Mesendoderm (in vitro differentiated cells): ENCODE measurements around the gene RYR3.
"Not testable (repeated sequence)": the region's sequence is repeated elsewhere in the genome, so short reads cannot be mapped to it uniquely, and the experiment has no call there.

Experiments
- DNase-seq: peaks from one replicate; pipeline ENCODE4 v3.0.0; 2013
- H2AK5ac ChIP-seq: 2 replicates; pipeline ENCODE4 v1.6.1; 2013; ENCODE audit warnings: low read length, inconsistent platforms
- H2BK120ac ChIP-seq: 2 replicates; pipeline ENCODE4 v1.6.1; 2013; ENCODE audit warnings: low read depth, mild to moderate bottlenecking, low read length, moderate library complexity, mixed read lengths
- H2BK15ac ChIP-seq: replicated peaks from 2 replicates; pipeline ENCODE4 v1.6.1; 2013; ENCODE audit warnings: low read depth, mild to moderate bottlenecking, moderate library complexity
- H2BK5ac ChIP-seq: 2 replicates; pipeline ENCODE4 v1.6.1; 2013; ENCODE audit warnings: low read length, inconsistent platforms
- H3K18ac ChIP-seq: 2 replicates; pipeline ENCODE4 v1.6.1; 2013; ENCODE audit warnings: mild to moderate bottlenecking, low read length, mixed read lengths
- H3K23ac ChIP-seq: one replicate; pipeline ENCODE4 v1.6.1; 2013; ENCODE audit warnings: low read length
- H3K27ac ChIP-seq: 2 replicates; pipeline ENCODE4 v1.5.1; 2013; ENCODE audit warnings: low read depth, mild to moderate bottlenecking, inconsistent platforms, low read length, moderate library complexity
- H3K27me3 ChIP-seq: 2 replicates; pipeline ENCODE4 v1.6.1; 2013; ENCODE audit warnings: low read length, control low read depth, mild to moderate bottlenecking, inconsistent platforms; ENCODE audit not compliant: insufficient read depth, poor library complexity
- H3K36me3 ChIP-seq: 2 replicates; pipeline ENCODE4 v1.6.1; 2013; ENCODE audit warnings: low read length, inconsistent platforms; ENCODE audit not compliant: control insufficient read depth, insufficient read depth
- H3K4ac ChIP-seq: one replicate; pipeline ENCODE4 v1.6.1; 2013; ENCODE audit warnings: low read depth, mild to moderate bottlenecking, low read length, moderate library complexity
- H3K4me1 ChIP-seq: 2 replicates; pipeline ENCODE4 v1.6.1; 2013; ENCODE audit warnings: low read depth, low read length, inconsistent platforms; ENCODE audit not compliant: control insufficient read depth
- H3K4me2 ChIP-seq: 2 replicates; pipeline ENCODE4 v1.6.1; 2013; ENCODE audit warnings: low read length
- H3K4me3 ChIP-seq: 2 replicates; pipeline ENCODE4 v1.5.1; 2013; ENCODE audit warnings: mild to moderate bottlenecking, low read length
- H3K56ac ChIP-seq: one replicate; pipeline ENCODE4 v1.6.1; 2013; ENCODE audit warnings: low read length
- H3K79me1 ChIP-seq: 2 replicates; pipeline ENCODE4 v1.6.1; 2013; ENCODE audit warnings: low read length, inconsistent platforms
- H3K79me2 ChIP-seq: 2 replicates; pipeline ENCODE4 v1.6.1; 2013; ENCODE audit warnings: mild to moderate bottlenecking, low read length; ENCODE audit not compliant: control insufficient read depth, insufficient read depth
- H3K9ac ChIP-seq: 2 replicates; pipeline ENCODE4 v1.6.1; 2013; ENCODE audit warnings: low read length, inconsistent platforms
- H4K5ac ChIP-seq: one replicate; pipeline ENCODE4 v1.6.1; 2013; ENCODE audit warnings: low read length
- H4K8ac ChIP-seq: one replicate; pipeline ENCODE4 v1.6.1; 2013; ENCODE audit warnings: low read depth, mild to moderate bottlenecking, control low read depth, low read length, moderate library complexity
- WGBS: extraction: QIAGEN DNeasy Blood & Tissue Kit; methylation state at CpG from one replicate; pipeline ENCODE4 v1.1.7; 2013; ENCODE audit warnings: low lambda C conversion rate, missing lambda C conversion rate; ENCODE audit not compliant: insufficient coverage; ENCODE audit errors: extremely low coverage; 5-methylcytosine and 5-hydroxymethylcytosine counted together

RYR3 gene

DNA sequence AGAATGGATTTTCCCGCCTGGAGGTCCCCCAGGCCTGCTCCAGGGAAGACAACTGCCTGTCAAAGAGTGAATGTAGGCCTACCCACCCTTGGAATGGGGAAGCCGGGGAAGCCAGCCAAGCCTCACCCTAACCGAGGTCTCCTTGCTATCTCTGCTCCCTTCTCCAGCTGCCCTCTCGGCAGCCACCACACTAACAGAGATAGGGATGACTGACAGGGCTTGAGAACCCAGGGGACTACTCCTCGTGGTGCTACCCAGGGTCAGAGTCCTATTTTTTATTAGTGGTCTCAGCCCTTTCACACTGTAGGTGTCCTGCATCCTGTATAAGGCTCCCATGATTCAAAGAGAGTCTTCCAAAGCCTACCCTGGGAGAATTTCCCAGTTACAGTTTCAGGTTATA, 496.9 kb downstream of the RYR3 start:
- WGBS = no CpG with 5 or more reads among the region's 5 CpGs
- DNase-seq = no peak
- H4K5ac ChIP-seq = no peak overlapping the region

DNA sequence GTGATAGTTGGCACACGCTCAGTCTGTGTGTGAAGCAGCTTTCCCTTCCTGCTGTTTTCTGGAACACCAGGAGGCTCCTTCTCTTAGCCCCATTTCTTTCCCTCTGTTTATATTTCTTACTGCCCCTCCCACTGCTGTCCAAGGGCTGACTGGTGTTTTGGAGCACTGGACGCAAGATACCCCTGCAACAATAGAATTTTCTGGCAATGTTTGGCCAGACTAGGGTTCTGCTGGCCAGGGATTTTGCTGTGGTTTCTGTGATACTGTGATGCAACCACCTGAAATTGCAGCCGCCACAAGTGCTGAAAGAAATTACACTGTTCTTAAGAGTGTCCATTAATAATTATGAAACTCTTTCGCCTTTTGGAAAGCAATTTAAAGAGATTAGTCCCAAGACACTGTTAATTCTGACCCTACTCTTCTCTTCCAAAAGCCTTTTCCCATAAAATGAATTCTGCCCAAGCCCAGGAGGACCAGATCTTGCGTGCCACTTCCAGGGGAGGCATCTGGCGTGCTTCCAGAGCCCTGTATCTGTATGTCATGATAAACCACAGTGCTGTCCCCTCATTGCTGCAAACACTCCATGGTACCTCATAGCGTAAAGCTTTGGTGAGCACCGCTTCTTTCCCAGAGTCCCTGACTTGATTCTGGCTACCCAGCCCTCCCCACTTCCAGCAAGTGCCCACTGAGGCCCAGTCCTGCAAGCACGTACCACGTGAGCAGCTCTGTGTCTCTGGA, 498.1 kb downstream of the RYR3 start:
- H2BK120ac ChIP-seq = no peak overlapping the region
- H3K4me2 ChIP-seq = no peak overlapping the region
- H3K27me3 ChIP-seq = no peaks in the 10 kb centered on the region
- no peak overlapping the region for H2AK5ac ChIP-seq
- H3K56ac ChIP-seq = no peak overlapping the region
- no peak overlapping the region for H4K5ac ChIP-seq
- H3K9ac ChIP-seq = no peak overlapping the region
- H3K18ac ChIP-seq = no peak overlapping the region
- no peak overlapping the region for H3K4me3 ChIP-seq
- H3K4me1 ChIP-seq = no peaks in the 10 kb centered on the region
- no peaks in the 10 kb centered on the region for H3K36me3 ChIP-seq
- H3K23ac ChIP-seq = no peak overlapping the region
- H2BK15ac ChIP-seq = no peak overlapping the region
- no CpG with 5 or more reads among the region's 10 CpGs for WGBS
- H4K8ac ChIP-seq = no peak overlapping the region
- no peak overlapping the region for H3K4ac ChIP-seq
- H3K27ac ChIP-seq = no peak overlapping the region
- no peaks in the 10 kb centered on the region for H3K79me1 ChIP-seq
- H3K79me2 ChIP-seq = no peaks in the 10 kb centered on the region
- no peak for DNase-seq
- H2BK5ac ChIP-seq = no peak overlapping the region

More for the DNA sequence above, 496.9 kb downstream of the RYR3 start:
- Histone ChIP-seq H3K79me2 (no peaks in the 10 kb centered on the region), H3K9ac (no peak overlapping the region), H3K23ac (no peak overlapping the region), H3K56ac (no peak overlapping the region), H4K8ac (no peak overlapping the region), H3K79me1 (no peaks in the 10 kb centered on the region), H2BK15ac (no peak overlapping the region), H2BK120ac (no peak overlapping the region), H2BK5ac (no peak overlapping the region), H3K18ac (no peak overlapping the region), H3K4me3 (no peak overlapping the region), H3K4me2 (no peak overlapping the region), H2AK5ac (no peak overlapping the region), H3K4ac (no peak overlapping the region), H3K4me1 (no peaks in the 10 kb centered on the region), H3K27ac (no peak overlapping the region), H3K36me3 (no peaks in the 10 kb centered on the region), H3K27me3 (no peaks in the 10 kb centered on the region)

DNA sequence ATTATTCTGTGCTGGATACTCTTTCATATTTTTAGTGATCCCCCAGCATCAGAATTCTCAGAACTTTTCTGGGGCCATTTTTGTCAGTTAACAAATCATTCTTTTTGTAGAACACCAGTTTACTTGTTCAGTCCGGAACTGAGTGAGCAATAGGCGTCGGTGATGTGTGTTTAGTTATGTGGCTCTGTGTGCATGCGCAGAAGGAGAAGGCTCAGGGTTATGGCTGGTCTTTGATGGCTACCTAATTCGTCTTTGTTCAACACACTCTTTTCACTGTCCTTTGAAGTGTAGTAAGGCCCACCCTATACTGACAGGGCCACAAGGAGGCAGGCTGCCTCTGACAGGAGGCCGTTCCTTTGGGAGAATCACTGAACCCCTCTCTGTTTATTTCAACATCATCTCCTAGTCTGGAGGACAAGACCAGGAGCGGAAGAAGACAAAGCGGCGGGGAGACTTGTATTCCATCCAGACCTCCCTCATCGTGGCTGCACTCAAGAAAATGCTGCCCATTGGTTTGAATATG, 499.4 kb downstream of the RYR3 start:
- Histone ChIP-seq H4K8ac (no peak overlapping the region), H2BK120ac (no peak overlapping the region), H4K5ac (no peak overlapping the region), H3K9ac (no peak overlapping the region), H3K27me3 (no peaks in the 10 kb centered on the region), H2BK5ac (no peak overlapping the region), H3K4ac (no peak overlapping the region), H3K4me2 (no peak overlapping the region), H3K4me3 (no peak overlapping the region), H3K56ac (no peak overlapping the region), H2BK15ac (no peak overlapping the region), H3K36me3 (no peaks in the 10 kb centered on the region), H3K23ac (no peak overlapping the region), H3K79me2 (no peaks in the 10 kb centered on the region), H2AK5ac (no peak overlapping the region), H3K18ac (no peak overlapping the region), H3K27ac (no peak overlapping the region), H3K79me1 (no peaks in the 10 kb centered on the region), H3K4me1 (no peaks in the 10 kb centered on the region)
- DNase-seq = peak; percentile 21
- WGBS = no CpG with 5 or more reads among the region's 10 CpGs

DNA sequence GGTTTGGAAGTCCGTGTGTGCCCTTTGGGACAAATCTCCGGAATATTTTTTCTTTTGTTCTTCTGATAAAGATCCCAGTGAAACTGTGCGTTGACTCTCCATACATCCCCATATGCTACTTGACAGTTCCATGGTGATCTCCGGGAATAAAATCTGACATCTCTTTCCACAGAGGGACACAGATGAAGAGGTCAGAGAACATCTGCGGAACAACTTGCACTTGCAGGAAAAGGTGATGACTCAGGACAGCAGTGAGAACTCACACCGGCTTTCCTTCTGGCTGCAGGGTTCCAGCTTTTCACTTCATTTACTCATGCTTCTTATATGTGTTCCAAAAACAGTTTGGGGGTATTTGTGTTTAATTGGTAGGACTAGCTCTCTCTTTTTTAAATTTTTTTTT, 500.0 kb downstream of the RYR3 start:
- Histone ChIP-seq H3K4ac (no peak overlapping the region), H2BK5ac (no peak overlapping the region), H2BK120ac (no peak overlapping the region), H4K8ac (no peak overlapping the region), H2AK5ac (no peak overlapping the region), H3K27ac (no peak overlapping the region), H3K23ac (no peak overlapping the region), H3K79me1 (no peaks in the 10 kb centered on the region), H3K79me2 (no peaks in the 10 kb centered on the region), H3K4me1 (no peaks in the 10 kb centered on the region), H3K56ac (no peak overlapping the region), H3K4me2 (no peak overlapping the region), H3K27me3 (no peaks in the 10 kb centered on the region), H4K5ac (no peak overlapping the region), H3K36me3 (no peaks in the 10 kb centered on the region), H3K9ac (no peak overlapping the region), H3K4me3 (no peak overlapping the region), H2BK15ac (no peak overlapping the region), H3K18ac (no peak overlapping the region)
- no CpG with 5 or more reads among the region's 6 CpGs for WGBS
- DNase-seq = no peak

DNA sequence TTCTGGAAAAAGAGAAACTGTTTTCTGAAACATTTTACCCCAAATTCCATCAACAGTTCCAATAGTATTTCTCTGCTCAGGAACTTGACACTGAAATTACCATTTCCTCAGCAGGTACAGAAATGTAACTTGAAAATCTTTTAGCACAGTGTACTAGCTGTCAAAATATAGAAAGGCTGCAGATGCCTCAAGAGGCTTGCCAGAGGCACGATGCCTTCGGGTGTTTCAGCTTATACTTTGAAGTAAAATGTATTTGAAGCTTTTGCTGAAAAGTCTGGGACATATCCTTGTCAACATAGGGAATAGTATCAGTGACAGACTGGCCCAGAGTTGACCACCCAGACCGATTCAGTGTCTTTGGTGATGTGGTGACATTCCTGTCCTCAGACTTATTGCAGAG, 503.1 kb downstream of the RYR3 start:
- Histone ChIP-seq H3K18ac (no peak overlapping the region), H4K5ac (no peak overlapping the region), H3K36me3 (no peaks in the 10 kb centered on the region), H2BK5ac (no peak overlapping the region), H3K79me1 (no peaks in the 10 kb centered on the region), H3K56ac (no peak overlapping the region), H2BK120ac (no peak overlapping the region), H3K9ac (no peak overlapping the region), H4K8ac (no peak overlapping the region), H3K4me1 (no peaks in the 10 kb centered on the region), H3K4me3 (no peak overlapping the region), H2AK5ac (no peak overlapping the region), H3K4me2 (no peak overlapping the region), H3K4ac (no peak overlapping the region), H3K23ac (no peak overlapping the region), H2BK15ac (no peak overlapping the region), H3K27ac (no peak overlapping the region), H3K27me3 (no peaks in the 10 kb centered on the region), H3K79me2 (no peaks in the 10 kb centered on the region)
- no peak for DNase-seq
- WGBS = no CpG with 5 or more reads among the region's 3 CpGs

DNA sequence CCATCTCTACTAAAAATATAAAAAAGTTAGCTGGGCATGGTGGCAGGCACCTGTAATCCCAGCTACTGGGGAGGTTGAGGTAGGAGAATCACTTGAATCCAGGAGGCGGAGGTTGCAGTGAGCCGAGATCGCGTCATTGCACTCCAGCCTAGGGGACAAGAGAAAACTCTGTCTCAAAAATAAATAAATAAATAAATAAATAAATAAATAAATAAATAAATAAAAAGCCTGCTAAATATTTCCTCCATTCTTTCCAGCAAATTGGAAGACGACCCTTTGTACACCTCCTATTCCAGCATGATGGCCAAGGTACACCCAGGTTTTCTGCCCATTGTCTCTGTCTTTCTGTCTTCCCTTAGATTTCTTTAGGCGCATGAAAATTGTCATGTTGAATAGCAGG, 508.7 kb downstream of the RYR3 start:
- H3K36me3 ChIP-seq, H2BK15ac ChIP-seq, H2BK5ac ChIP-seq, H3K4ac ChIP-seq, H2BK120ac ChIP-seq, H3K4me1 ChIP-seq, H2AK5ac ChIP-seq, H3K4me3 ChIP-seq, H3K27me3 ChIP-seq, H3K56ac ChIP-seq, H4K8ac ChIP-seq, H3K23ac ChIP-seq, DNase-seq, H4K5ac ChIP-seq, H3K79me1 ChIP-seq, H3K4me2 ChIP-seq, H3K18ac ChIP-seq, H3K9ac ChIP-seq, H3K79me2 ChIP-seq, H3K27ac ChIP-seq: not testable (repeated sequence)
- no CpG with 5 or more reads among the region's 6 CpGs for WGBS
